Measurements from ENCODE around the gene SLCO3A1. TPM values are rescaled to one million over a fixed set of nuclear protein-coding genes. Genes with fewer than 3 reads are reported as not detected.
A peak's percentile ranks its signal among the peaks of the same experiment; 100 is the strongest.

Gene SLCO3A1
- total and polyA plus RNA-seq, 4 donors, result 1.6 to 3.6 (median 2.4) TPM

- TF ChIP-seq MAX (IDR thresholded peaks at IDR 0.05) (no peak), RAD21 (IDR thresholded peaks at IDR 0.05) (no peak), NR2F2 (IDR thresholded peaks at IDR 0.05) (no peak), YY1 (IDR thresholded peaks at IDR 0.05) (no peak)
Measured at GRCh38 chr15:91864664-91865063, 11.2 kb downstream of the SLCO3A1 start (continued).

- H3K9ac ChIP-seq (ENCODE audit: low read depth in 1 of 2, low read length in 2 of 2), result no peak overlapping the region
- H3K4me3 ChIP-seq (ENCODE audit: low read depth in 1 of 3, low read length in 3 of 3), result no peak overlapping the region
- H3K36me3 ChIP-seq (ENCODE audit: control insufficient read depth in 4 of 4, insufficient read depth in 3 of 4, low read depth in 1 of 4, low read length in 3 of 4), result no peaks in the 10 kb centered on the region
- no peaks in the 10 kb centered on the region for H3K27me3 ChIP-seq (ENCODE audit: control insufficient read depth in 4 of 4, insufficient read depth in 4 of 4, low read length in 3 of 4)
- no peak for DNase-seq (ENCODE audit: low spot score)
- WGBS, result 80% methylated on average over 7 of the region's 7 CpGs
- no peaks in the 10 kb centered on the region for H3K9me3 ChIP-seq (ENCODE audit: control insufficient read depth in 4 of 4, low read length in 3 of 4)
- TF ChIP-seq JUND (IDR thresholded peaks at IDR 0.05) (no peak), NR2F2 (IDR thresholded peaks at IDR 0.05) (peak; percentile 57), TAF1 (conservative IDR thresholded peaks at IDR 0.05) (no peak), FOXA2 (IDR thresholded peaks at IDR 0.05) (no peak), YY1 (IDR thresholded peaks at IDR 0.05) (no peak)
- H3K27ac ChIP-seq (ENCODE audit: low read depth in 1 of 2, low read length in 2 of 2), result no peak overlapping the region
- H3K4me1 ChIP-seq (ENCODE audit: control insufficient read depth in 4 of 4, insufficient read depth in 4 of 4, low read length in 3 of 4), result peaks cover 0 to 3% (median 0%) of the 10 kb centered on the region in 4 donors
Measured at GRCh38 chr15:91865486-91865885, 12.0 kb downstream of the SLCO3A1 start.

- Histone ChIP-seq H3K4me1 (ENCODE audit: control insufficient read depth in 4 of 4, insufficient read depth in 4 of 4, low read length in 3 of 4) (peaks cover 0 to 3% (median 0%) of the 10 kb centered on the region in 4 donors), H3K4me3 (ENCODE audit: low read depth in 1 of 3, low read length in 3 of 3) (no peak overlapping the region), H3K9me3 (ENCODE audit: control insufficient read depth in 4 of 4, low read length in 3 of 4) (no peaks in the 10 kb centered on the region), H3K27ac (ENCODE audit: low read depth in 1 of 2, low read length in 2 of 2) (no peak overlapping the region), H3K36me3 (ENCODE audit: control insufficient read depth in 4 of 4, insufficient read depth in 3 of 4, low read depth in 1 of 4, low read length in 3 of 4) (no peaks in the 10 kb centered on the region), H3K27me3 (ENCODE audit: control insufficient read depth in 4 of 4, insufficient read depth in 4 of 4, low read length in 3 of 4) (no peaks in the 10 kb centered on the region), H3K9ac (ENCODE audit: low read depth in 1 of 2, low read length in 2 of 2) (no peak overlapping the region)
- 80% methylated on average over 5 of the region's 5 CpGs for WGBS
- no peak for DNase-seq (ENCODE audit: low spot score)
- TF ChIP-seq FOXA2 (IDR thresholded peaks at IDR 0.05), result no peak
- no peak for TF ChIP-seq TAF1 (conservative IDR thresholded peaks at IDR 0.05)
- TF ChIP-seq CTCF (IDR thresholded peaks at IDR 0.05; ENCODE audit: low read depth, low read length, missing input control), result no peak
- no peak for TF ChIP-seq RXRA (IDR thresholded peaks at IDR 0.05)
- no peak for TF ChIP-seq HNF4G (IDR thresholded peaks at IDR 0.05)
- no peak for TF ChIP-seq ATF3 (IDR thresholded peaks at IDR 0.05)
- TF ChIP-seq SP1 (IDR thresholded peaks at IDR 0.05), result no peak
- no peak for TF ChIP-seq MAX (IDR thresholded peaks at IDR 0.05)
Measured at GRCh38 chr15:91865950-91866349, 12.4 kb downstream of the SLCO3A1 start.

GRCh38 chr15:91866371-91866905 is 12.9 kb downstream of the SLCO3A1 start:
- Histone ChIP-seq H3K27me3 (ENCODE audit: control insufficient read depth in 4 of 4, insufficient read depth in 4 of 4, low read length in 3 of 4) (no peaks in the 10 kb centered on the region), H3K9me3 (ENCODE audit: control insufficient read depth in 4 of 4, low read length in 3 of 4) (no peaks in the 10 kb centered on the region), H3K9ac (ENCODE audit: low read depth in 1 of 2, low read length in 2 of 2) (no peak overlapping the region), H3K4me1 (ENCODE audit: control insufficient read depth in 4 of 4, insufficient read depth in 4 of 4, low read length in 3 of 4) (peaks cover 0 to 3% (median 0%) of the 10 kb centered on the region in 4 donors), H3K36me3 (ENCODE audit: control insufficient read depth in 4 of 4, insufficient read depth in 3 of 4, low read depth in 1 of 4, low read length in 3 of 4) (no peaks in the 10 kb centered on the region), H3K27ac (ENCODE audit: low read depth in 1 of 2, low read length in 2 of 2) (peak overlapping the region in 1 of 2 donors; percentile 15), H3K4me3 (ENCODE audit: low read depth in 1 of 3, low read length in 3 of 3) (no peak overlapping the region)
- 67% methylated on average over 6 of the region's 6 CpGs for WGBS
- TF ChIP-seq NR2F2 (IDR thresholded peaks at IDR 0.05) (no peak), HNF4G (IDR thresholded peaks at IDR 0.05) (no peak)
- DNase-seq (ENCODE audit: low spot score), result no peak
